Ovary (tissue), 9 donors: Measurements from ENCODE around the gene MAP7. TPM values are rescaled to one million over a fixed set of nuclear protein-coding genes. Genes with fewer than 3 reads are reported as not detected.

Experiments used
- DNase-seq, 5 donors: peaks; one replicate each; pipeline ENCODE4 v3.0.0-alpha.2; 2019 to 2020
- H3K27ac ChIP-seq, 2 donors: fragments of 200-600 bp; one replicate each; pipeline versions ENCODE4 v1.5.1 to v1.8.0; 2019 to 2022
- H3K27me3 ChIP-seq: fragments of 200-600 bp; one replicate; pipeline ENCODE4 v1.8.0; 2022
- H3K36me3 ChIP-seq: fragments of 200-600 bp; sonication (generic); one replicate; pipeline ENCODE4 v1.5.1; 2019
- H3K4me1 ChIP-seq: one replicate; pipeline ENCODE4 v1.8.1; 2013; ENCODE audit warnings: mild to moderate bottlenecking, moderate library complexity; ENCODE audit not compliant: insufficient read depth
- H3K4me3 ChIP-seq: fragments of 200-600 bp; sonication (generic); one replicate; pipeline ENCODE4 v1.5.1; 2017
- H3K9me3 ChIP-seq, 2 donors: fragments of 200-600 bp in 1 of 2; sonication (generic) in 1 of 2; one replicate each; pipeline versions ENCODE4 v1.5.1 to v1.8.1; 2013 to 2019; ENCODE audit warnings: mild to moderate bottlenecking in 1 of 2, moderate library complexity in 1 of 2
- CTCF ChIP-seq, 3 donors: fragments of 450-650 bp in 2 of 3; fragments of 200-600 bp in 1 of 3; IDR thresholded peaks; one replicate each; pipeline versions ENCODE4 v1.5.1 to v1.8.0; 2016 to 2022; ENCODE audit warnings: antibody characterized with exemption in 3 of 3, mild to moderate bottlenecking in 1 of 3
- EP300 ChIP-seq: sonication (generic); formaldehyde crosslinking; IDR thresholded peaks from one replicate; pipeline ENCODE4 v1.6.1; 2017; ENCODE audit warnings: antibody characterized with exemption
- POLR2A ChIP-seq: fragments of 450-650 bp; IDR thresholded peaks from one replicate; pipeline ENCODE4 v1.6.1; 2017; ENCODE audit warnings: antibody characterized with exemption, mild to moderate bottlenecking, moderate library complexity
- WGBS, 3 donors: extraction: QIAGEN DNeasy Blood & Tissue Kit in 1 of 3; methylation state at CpG; one replicate each; pipeline versions ENCODE4 v1.1.5 to v1.1.7; 2013 to 2017; 5-methylcytosine and 5-hydroxymethylcytosine counted together
- intact Hi-C, 4 donors: fragments of 100-400 bp; cut with DNase I; formaldehyde crosslinking; loops; one replicate each; pipeline versions ENCODE4 v1.11.0 to v1.15.1; 2022 to 2023
- polyA plus RNA-seq, 2 donors: library from polyadenylated mRNA; stranded (reverse); fragments of 200-250 nt in 1 of 2; fragments of 350-450 nt in 1 of 2; fragmentation: Illumina TruSeq in 1 of 2; extraction: RNeasy Lipid Tissue Mini Kit (QIAGEN cat#74804) in 1 of 2; gene quantifications; one replicate each; pipeline ENCODE4 v1.2.3, GENCODE V29; 2013 to 2014
- total RNA-seq, 7 donors: library from RNA; depleted of rRNA in 2 of 7; stranded (reverse); fragments of >200 nt in 2 of 7; fragmentation: NEBNext Ultra II Directional in 3 of 7; extraction: Animal tissue kit (Norgen Biotek cat#: 25700) in 3 of 7; gene quantifications; one replicate each; pipeline versions ENCODE4 v1.1.0 to v1.2.4, GENCODE V29; 2016 to 2023
- donor health status: DM: no; HTN: no; CAD: no; lungs with moderate emphysema.
- donor health status: DM: no; HTN: no; CAD: no.
- donor health status: Bipolar disorder and iron deficiency.
- donor health status: DM: yes; HTN: yes; CAD: no.
- donor health status: DM: no; HTN: no; CAD: no.
- donor health status: DM: yes; HTN: yes; CAD: no.

MAP7 gene
- total and polyA plus RNA-seq, 9 donors: 1.2 to 13.0 (median 3.6) TPM

GRCh38 chr6:136469154-136469553 lies 81.1 kb downstream of the MAP7 start:
- H3K4me3 ChIP-seq: no peak overlapping the region
- no peak for TF ChIP-seq CTCF (IDR thresholded peaks at IDR 0.05)
- TF ChIP-seq POLR2A: no peak
- no peak for TF ChIP-seq EP300
- no peaks in the 10 kb centered on the region for H3K36me3 ChIP-seq
- H3K27ac ChIP-seq: no peak overlapping the region
- 84 to 87% (median 84%) methylated on average over 2 of the region's 2 CpGs for WGBS, 3 donors
- DNase-seq: no peak
- H3K4me1 ChIP-seq: no peaks in the 10 kb centered on the region
- intact Hi-C loops: no loop called here
- H3K27me3 ChIP-seq: no peaks in the 10 kb centered on the region
- no peaks in the 10 kb centered on the region for H3K9me3 ChIP-seq

- H3K4me1 ChIP-seq: no peaks in the 10 kb centered on the region
- H3K27me3 ChIP-seq: no peaks in the 10 kb centered on the region
- intact Hi-C loops: no loop called here
- TF ChIP-seq EP300: no peak
- TF ChIP-seq CTCF (IDR thresholded peaks at IDR 0.05): no peak
- no peak for TF ChIP-seq POLR2A
- H3K4me3 ChIP-seq: no peak overlapping the region
- DNase-seq: no peak
- no peaks in the 10 kb centered on the region for H3K36me3 ChIP-seq
- 81 to 93% (median 83%) methylated on average over 3 of the region's 3 CpGs for WGBS, 3 donors
- H3K9me3 ChIP-seq: no peaks in the 10 kb centered on the region
- no peak overlapping the region for H3K27ac ChIP-seq
These were observed 81.5 kb downstream of the MAP7 start for GRCh38 chr6:136468711-136469110.

- H3K27me3 ChIP-seq: no peaks in the 10 kb centered on the region
These were observed 83.0 kb downstream of the MAP7 start for GRCh38 chr6:136467186-136467585.

GRCh38 chr6:136466777-136467176 lies 83.4 kb downstream of the MAP7 start:
- intact Hi-C loops: no loop called here
- WGBS, 3 donors: 34 to 48% (median 37%) methylated on average over 4 of the region's 4 CpGs
- H3K9me3 ChIP-seq: no peaks in the 10 kb centered on the region
- no peaks in the 10 kb centered on the region for H3K27me3 ChIP-seq
- H3K27ac ChIP-seq: no peak overlapping the region
- TF ChIP-seq EP300: no peak
- TF ChIP-seq POLR2A: no peak
- no peak for TF ChIP-seq CTCF (IDR thresholded peaks at IDR 0.05)
- H3K36me3 ChIP-seq: no peaks in the 10 kb centered on the region
- H3K4me1 ChIP-seq: no peaks in the 10 kb centered on the region
- H3K4me3 ChIP-seq: no peak overlapping the region
- DNase-seq: no peak

More at GRCh38 chr6:136467186-136467585, 83.0 kb downstream of the MAP7 start:
- Histone ChIP-seq H3K4me1 (no peaks in the 10 kb centered on the region), H3K4me3 (no peak overlapping the region), H3K36me3 (no peaks in the 10 kb centered on the region), H3K27ac (no peak overlapping the region), H3K9me3 (no peaks in the 10 kb centered on the region)
- 87 to 91% (median 91%) methylated on average over 1 of the region's 1 CpG for WGBS, 3 donors
- intact Hi-C loops: no loop called here
- TF ChIP-seq CTCF (IDR thresholded peaks at IDR 0.05) (no peak), EP300 (no peak), POLR2A (no peak)
- no peak for DNase-seq
